GM21528 (cell line): ENCODE results near the gene RUNX1.

Experiments
- ATAC-seq: cut with Tn5 transposase; IDR thresholded peaks from one replicate; pipeline ENCODE4 v1.9.1; 2021; ENCODE audit warnings: mild to moderate bottlenecking, moderate library complexity; ENCODE audit not compliant: unreplicated experiment, low FRiP score

Gene RUNX1

GRCh38 chr21:34840693-34841092, 208.4 kb downstream of the RUNX1 start:
- no peak for ATAC-seq

GRCh38 chr21:34838956-34839820, 209.9 kb downstream of the RUNX1 start:
- no peak for ATAC-seq

GRCh38 chr21:34836933-34837505, 212.1 kb downstream of the RUNX1 start:
- ATAC-seq, result no peak

- ATAC-seq, result no peak
These were observed 212.8 kb downstream of the RUNX1 start for GRCh38 chr21:34836103-34836932.

- no peak for ATAC-seq
These were observed 213.6 kb downstream of the RUNX1 start for GRCh38 chr21:34835526-34835925.

GRCh38 chr21:34834852-34835501, 214.1 kb downstream of the RUNX1 start:
- ATAC-seq, result no peak

GRCh38 chr21:34834290-34834689, 214.8 kb downstream of the RUNX1 start:
- no peak for ATAC-seq

GRCh38 chr21:34833465-34833864, 215.6 kb downstream of the RUNX1 start:
- ATAC-seq, result no peak

- no peak for ATAC-seq
These were observed 218.5 kb downstream of the RUNX1 start for GRCh38 chr21:34830386-34831170.

GRCh38 chr21:34827445-34828235, 221.5 kb downstream of the RUNX1 start:
- no peak for ATAC-seq

- ATAC-seq, result no peak
These were observed 222.3 kb downstream of the RUNX1 start for GRCh38 chr21:34826836-34827235.

GRCh38 chr21:34825948-34826548, 223.1 kb downstream of the RUNX1 start:
- ATAC-seq, result no peak

GRCh38 chr21:34825101-34825500, 224.0 kb downstream of the RUNX1 start:
- no peak for ATAC-seq

- no peak for ATAC-seq
These were observed 224.8 kb downstream of the RUNX1 start for GRCh38 chr21:34824314-34824713.

GRCh38 chr21:34822942-34823341, 226.2 kb downstream of the RUNX1 start:
- ATAC-seq, result no peak

- ATAC-seq, result no peak
These were observed 226.9 kb downstream of the RUNX1 start for GRCh38 chr21:34822168-34822567.

- ATAC-seq, result no peak
These were observed 227.4 kb downstream of the RUNX1 start for GRCh38 chr21:34821717-34822116.

- ATAC-seq, result no peak
These were observed 229.1 kb downstream of the RUNX1 start for GRCh38 chr21:34820051-34820450.
